ENCODE data around the gene OR5T2.
"Not testable (repeated sequence)": the region's sequence is repeated elsewhere in the genome, so short reads cannot be mapped to it uniquely, and the experiment has no call there.

The OR5T2 gene

GRCh38 chr11:56234155-56234554 lies at the start of gene OR5T2:
TSS of gene OR5T2 (minus strand) at chr11:56234255. CDS start at chr11:56233062, 1,193 bp downstream.
- no peak for DNase-seq

GRCh38 chr11:56273854-56274253 lies 39.8 kb upstream of the OR5T2 start, which contains the start of gene OR5T1:
TSS of gene OR5T1 (plus strand) at chr11:56274154. CDS start at chr11:56275639, 1,485 bp downstream.
- DNase-seq, result no peak

- DNase-seq, result no peak
Measured at GRCh38 chr11:56271092-56271491, 37.0 kb upstream of the OR5T2 start.

- no peak for DNase-seq
Measured at GRCh38 chr11:56251954-56252353, 17.9 kb upstream of the OR5T2 start, which contains the start of gene OR5T3. TSS of gene OR5T3 (plus strand) at chr11:56252254. CDS start at chr11:56252254, 0 bp downstream.

GRCh38 chr11:56219735-56220134 lies 14.3 kb downstream of the OR5T2 start:
- not testable (repeated sequence) for DNase-seq

- no peak for DNase-seq
Measured at GRCh38 chr11:56214537-56214936, 19.5 kb downstream of the OR5T2 start.

GRCh38 chr11:56207790-56208189 lies 26.3 kb downstream of the OR5T2 start:
- no peak for DNase-seq

- DNase-seq, result no peak
Measured at GRCh38 chr11:56197367-56197766, 36.7 kb downstream of the OR5T2 start.

GRCh38 chr11:56196705-56197104 lies 37.4 kb downstream of the OR5T2 start:
- DNase-seq, result no peak

GRCh38 chr11:56188602-56189001 lies 45.5 kb downstream of the OR5T2 start:
- DNase-seq, result no peak

- DNase-seq, result no peak
Measured at GRCh38 chr11:56183459-56183858, 50.6 kb downstream of the OR5T2 start.
